Measurements from ENCODE around the gene TSTD1. TPM values are rescaled to one million over a fixed set of nuclear protein-coding genes. Genes with fewer than 3 reads are reported as not detected.
"Not testable (repeated sequence)": the region's sequence is repeated elsewhere in the genome, so short reads cannot be mapped to it uniquely, and the experiment has no call there.

TSTD1 gene
- total RNA-seq, 1 donor from 2014 or later: 49.0 TPM

DNA sequence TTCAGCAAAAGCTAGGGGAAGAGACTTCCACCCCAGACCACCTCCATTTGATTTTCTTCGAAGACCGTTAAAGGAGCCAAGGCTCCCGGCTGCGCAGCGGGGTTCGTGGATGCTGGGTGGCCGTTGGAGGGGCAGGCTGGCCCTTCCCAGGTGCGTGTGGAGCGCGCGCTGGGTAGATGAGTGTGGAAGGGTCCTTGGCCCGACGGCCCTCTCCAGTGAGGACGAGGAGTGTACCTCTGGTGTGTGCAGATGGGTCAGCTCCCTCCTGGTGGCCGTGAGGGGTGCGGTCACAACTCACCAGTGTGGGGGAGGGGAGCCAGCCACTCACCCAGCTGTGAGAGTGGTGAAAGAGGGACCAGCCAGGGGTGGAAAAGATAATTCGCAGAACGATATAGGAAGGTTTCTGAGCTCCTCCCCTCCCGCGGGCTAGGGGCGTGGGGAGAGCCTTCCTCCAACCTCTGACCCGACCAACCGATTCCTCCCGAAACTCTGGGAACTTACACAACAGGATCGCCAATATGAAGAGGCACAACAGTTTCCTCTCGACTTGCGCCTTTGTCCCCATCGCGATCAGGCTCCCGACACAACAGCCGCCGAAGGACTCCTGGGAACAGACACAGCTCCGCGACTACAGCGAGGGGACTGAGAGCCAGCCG lies 18.1 kb downstream of the TSTD1 start, which contains the start of gene F11R:
F11R (minus strand) TSS at position 644 of the 656 bp plus-strand sequence; CDS start at position 565, 79 bp downstream.
- intact Hi-C loops (cut with micrococcal nuclease): loop anchor here (1.0 kb wide), 2 partner anchors 7 to 25 kb away; partner anchors contain the start of gene USF1
- H3K36me3 Mint-ChIP-seq (ENCODE audit: low read depth): no peaks in the 10 kb centered on the region
- H3K4me1 Mint-ChIP-seq (ENCODE audit: low read depth): peaks cover 38% of the 10 kb centered on the region
- H3K27ac Mint-ChIP-seq: peak within 1 kb of the TSS; percentile 83
- no peaks in the 10 kb centered on the region for H3K27me3 Mint-ChIP-seq (ENCODE audit: low read depth)
- peak; percentile 25 for DNase-seq (ENCODE audit: low spot score)
- no peaks in the 10 kb centered on the region for H3K9me3 Mint-ChIP-seq
- H3K4me3 Mint-ChIP-seq (ENCODE audit: low read depth): peak within 1 kb of the TSS; percentile 91

- Mint-ChIP-seq H3K9me3 (no peaks in the 10 kb centered on the region), H3K4me1 (ENCODE audit: low read depth) (peaks cover 36% of the 10 kb centered on the region), H3K36me3 (ENCODE audit: low read depth) (no peaks in the 10 kb centered on the region), H3K4me3 (ENCODE audit: low read depth) (peak overlapping the region; percentile 91), H3K27ac (peak overlapping the region; percentile 9), H3K27me3 (ENCODE audit: low read depth) (no peaks in the 10 kb centered on the region)
- no peak for DNase-seq (ENCODE audit: low spot score)
- intact Hi-C loops (cut with micrococcal nuclease): loop anchor here (1.0 kb wide), 1 partner anchor 25 kb away; the partner anchor contains the start of gene USF1
These were observed 18.8 kb downstream of the TSTD1 start for GRCh38 chr1:161019751-161020495.

GRCh38 chr1:161019111-161019660 lies 19.6 kb downstream of the TSTD1 start:
- Mint-ChIP-seq H3K4me1 (ENCODE audit: low read depth) (peaks cover 38% of the 10 kb centered on the region), H3K4me3 (ENCODE audit: low read depth) (peak overlapping the region; percentile 91)
- H3K9me3 Mint-ChIP-seq; H3K27ac Mint-ChIP-seq; H3K36me3 Mint-ChIP-seq (ENCODE audit: low read depth); intact Hi-C loops (cut with micrococcal nuclease); DNase-seq (ENCODE audit: low spot score); H3K27me3 Mint-ChIP-seq (ENCODE audit: low read depth): not testable (repeated sequence)

DNA sequence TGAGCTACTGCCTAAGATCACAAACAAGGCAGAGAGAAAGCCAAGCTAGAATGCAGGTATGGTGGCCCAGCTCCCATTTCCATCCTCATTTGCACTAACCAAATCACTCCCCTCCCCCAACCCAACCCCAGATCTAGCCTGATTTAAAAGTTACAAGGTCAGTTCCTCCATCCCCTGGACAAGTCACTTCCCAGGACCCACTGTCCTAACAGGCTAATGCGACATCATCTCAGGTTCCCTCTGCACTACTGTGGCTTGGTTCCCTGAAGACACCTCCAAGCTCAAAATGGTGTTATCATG lies 20.2 kb downstream of the TSTD1 start:
- no peak for DNase-seq (ENCODE audit: low spot score)
- H3K27ac Mint-ChIP-seq: no peak overlapping the region
- H3K27me3 Mint-ChIP-seq (ENCODE audit: low read depth): no peaks in the 10 kb centered on the region
- no peaks in the 10 kb centered on the region for H3K9me3 Mint-ChIP-seq
- no peak overlapping the region for H3K4me3 Mint-ChIP-seq (ENCODE audit: low read depth)
- H3K4me1 Mint-ChIP-seq (ENCODE audit: low read depth): peaks cover 43% of the 10 kb centered on the region
- intact Hi-C loops (cut with micrococcal nuclease): no loop called here
- no peaks in the 10 kb centered on the region for H3K36me3 Mint-ChIP-seq (ENCODE audit: low read depth)

DNA sequence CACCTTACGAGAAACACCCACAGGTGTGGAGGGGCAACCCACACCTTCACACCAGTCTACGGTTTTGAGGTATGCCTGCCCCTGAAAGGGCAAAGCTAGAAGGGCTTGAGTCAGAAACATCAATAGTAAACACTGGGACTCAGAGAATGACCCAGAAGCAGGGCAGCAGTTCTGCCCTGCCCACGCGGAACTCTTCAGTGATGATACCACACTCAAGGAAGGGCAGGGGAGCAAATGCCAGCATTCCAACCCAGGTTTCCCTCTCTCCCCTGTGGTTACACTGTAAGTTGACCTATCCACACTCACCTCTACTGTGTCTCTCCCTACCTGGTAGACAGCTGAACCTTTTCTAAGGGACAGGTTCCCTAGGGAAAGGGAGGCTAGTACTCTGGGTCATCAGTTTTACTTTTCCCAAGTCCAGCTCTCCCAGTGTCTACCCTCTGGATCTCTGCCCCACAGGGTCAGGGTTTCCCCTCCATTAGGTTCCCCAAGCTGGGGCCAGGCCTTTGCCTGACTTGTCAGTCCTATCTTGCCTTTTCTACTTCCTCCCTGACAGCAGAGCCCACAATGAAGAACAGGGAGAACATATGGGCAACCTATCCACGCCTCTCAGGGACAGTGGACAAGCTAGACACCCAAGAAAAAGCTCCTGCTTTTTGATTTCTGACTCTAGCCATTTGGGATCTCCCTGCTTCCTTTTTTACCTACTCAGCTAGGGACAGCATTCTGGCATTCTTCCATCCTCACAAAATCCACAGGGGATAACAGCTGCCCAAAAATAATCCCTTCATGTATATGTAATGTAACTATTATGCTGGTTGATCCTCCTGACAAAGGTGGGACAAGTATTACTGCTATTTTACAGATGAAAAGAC lies 20.8 kb downstream of the TSTD1 start:
- H3K27ac Mint-ChIP-seq: no peak overlapping the region
- H3K4me3 Mint-ChIP-seq (ENCODE audit: low read depth): no peak overlapping the region
- no peaks in the 10 kb centered on the region for H3K36me3 Mint-ChIP-seq (ENCODE audit: low read depth)
- no peaks in the 10 kb centered on the region for H3K9me3 Mint-ChIP-seq
- H3K27me3 Mint-ChIP-seq (ENCODE audit: low read depth): no peaks in the 10 kb centered on the region
- intact Hi-C loops (cut with micrococcal nuclease): no loop called here
- H3K4me1 Mint-ChIP-seq (ENCODE audit: low read depth): peaks cover 48% of the 10 kb centered on the region
- no peak for DNase-seq (ENCODE audit: low spot score)

GRCh38 chr1:161017181-161017580 lies 21.6 kb downstream of the TSTD1 start:
- H3K9me3 Mint-ChIP-seq; H3K27ac Mint-ChIP-seq; H3K4me3 Mint-ChIP-seq (ENCODE audit: low read depth); intact Hi-C loops (cut with micrococcal nuclease); DNase-seq (ENCODE audit: low spot score); H3K27me3 Mint-ChIP-seq (ENCODE audit: low read depth); H3K36me3 Mint-ChIP-seq (ENCODE audit: low read depth): not testable (repeated sequence)
- peaks cover 49% of the 10 kb centered on the region for H3K4me1 Mint-ChIP-seq (ENCODE audit: low read depth)

DNA sequence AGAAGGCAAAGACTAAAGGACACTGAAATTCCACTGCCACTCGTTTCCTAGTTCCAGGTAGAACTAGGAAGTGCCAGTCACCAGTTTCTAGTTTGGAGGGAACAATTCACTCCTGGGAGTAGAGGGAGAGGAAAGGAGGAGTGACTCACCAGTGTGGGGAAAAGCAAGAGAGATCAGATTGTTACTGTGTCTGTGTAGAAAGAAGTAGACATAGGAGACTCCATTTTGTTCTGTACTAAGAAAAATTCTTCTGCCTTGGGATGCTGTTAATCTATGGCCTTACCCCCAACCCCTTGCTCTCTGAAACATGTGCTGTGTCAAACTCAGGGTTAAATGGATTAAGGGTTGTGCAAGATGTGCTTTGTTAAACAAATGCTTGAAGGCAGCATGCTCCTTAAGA lies 22.1 kb downstream of the TSTD1 start:
- H3K4me1 Mint-ChIP-seq (ENCODE audit: low read depth): peaks cover 51% of the 10 kb centered on the region

GRCh38 chr1:161013488-161014230 lies 25.1 kb downstream of the TSTD1 start:
- no peaks in the 10 kb centered on the region for H3K27me3 Mint-ChIP-seq (ENCODE audit: low read depth)
- H3K4me3 Mint-ChIP-seq (ENCODE audit: low read depth): peak overlapping the region; percentile 74
- H3K27ac Mint-ChIP-seq: peak overlapping the region; percentile 96
- H3K9me3 Mint-ChIP-seq: no peaks in the 10 kb centered on the region
- DNase-seq (ENCODE audit: low spot score): peak; percentile 62
- intact Hi-C loops (cut with micrococcal nuclease): loop anchor here (1.0 to 5.0 kb wide), 5 partner anchors 8 to 119 kb away; partner anchors contain the start of genes DEDD, F11R, NIT1 and PFDN2
- H3K36me3 Mint-ChIP-seq (ENCODE audit: low read depth): no peaks in the 10 kb centered on the region
- H3K4me1 Mint-ChIP-seq (ENCODE audit: low read depth): peaks cover 37% of the 10 kb centered on the region

More for the DNA sequence above, 22.1 kb downstream of the TSTD1 start:
- H3K27ac Mint-ChIP-seq; H3K4me3 Mint-ChIP-seq (ENCODE audit: low read depth); H3K27me3 Mint-ChIP-seq (ENCODE audit: low read depth); H3K36me3 Mint-ChIP-seq (ENCODE audit: low read depth); intact Hi-C loops (cut with micrococcal nuclease); H3K9me3 Mint-ChIP-seq; DNase-seq (ENCODE audit: low spot score): not testable (repeated sequence)

- no peak for DNase-seq (ENCODE audit: low spot score)
- Mint-ChIP-seq H3K36me3 (ENCODE audit: low read depth) (no peaks in the 10 kb centered on the region), H3K9me3 (no peaks in the 10 kb centered on the region), H3K27ac (peak overlapping the region; percentile 96), H3K27me3 (ENCODE audit: low read depth) (no peaks in the 10 kb centered on the region), H3K4me3 (ENCODE audit: low read depth) (peak overlapping the region; percentile 74), H3K4me1 (ENCODE audit: low read depth) (peaks cover 35% of the 10 kb centered on the region)
- intact Hi-C loops (cut with micrococcal nuclease): loop anchor here (1.0 to 5.0 kb wide), 5 partner anchors 8 to 119 kb away; partner anchors contain the start of genes DEDD, F11R, NIT1 and PFDN2
These were observed 25.7 kb downstream of the TSTD1 start for GRCh38 chr1:161013131-161013487.

GRCh38 chr1:161012420-161012819 lies 26.3 kb downstream of the TSTD1 start:
- Mint-ChIP-seq H3K36me3 (ENCODE audit: low read depth) (no peaks in the 10 kb centered on the region), H3K27me3 (ENCODE audit: low read depth) (no peaks in the 10 kb centered on the region), H3K4me1 (ENCODE audit: low read depth) (peaks cover 35% of the 10 kb centered on the region), H3K27ac (no peak overlapping the region), H3K4me3 (ENCODE audit: low read depth) (no peak overlapping the region), H3K9me3 (no peaks in the 10 kb centered on the region)
- DNase-seq (ENCODE audit: low spot score): no peak
- intact Hi-C loops (cut with micrococcal nuclease): loop anchor here (2.0 to 5.0 kb wide), 3 partner anchors 18 to 120 kb away; partner anchors contain the start of genes DEDD, NIT1 and PFDN2

- Mint-ChIP-seq H3K36me3 (ENCODE audit: low read depth) (no peaks in the 10 kb centered on the region), H3K27me3 (ENCODE audit: low read depth) (no peaks in the 10 kb centered on the region), H3K27ac (no peak overlapping the region), H3K9me3 (no peaks in the 10 kb centered on the region), H3K4me1 (ENCODE audit: low read depth) (peaks cover 32% of the 10 kb centered on the region), H3K4me3 (ENCODE audit: low read depth) (no peak overlapping the region)
- DNase-seq (ENCODE audit: low spot score): no peak
- intact Hi-C loops (cut with micrococcal nuclease): loop anchor here (5.0 kb wide), 2 partner anchors 108 to 123 kb away; partner anchors contain the start of genes DEDD, NIT1 and PFDN2
These were observed 29.1 kb downstream of the TSTD1 start for GRCh38 chr1:161009602-161010211.
